ENCODE results near the gene SPDEF.

GRCh38 chr6:34517461-34517881, 38.7 kb downstream of the SPDEF start:
- no peak for TF ChIP-seq CTCF (IDR thresholded peaks at IDR 0.05)
- no peak for TF ChIP-seq POLR2A (IDR thresholded peaks at IDR 0.05)

Measured in heart left ventricle (tissue), 13 donors.